ENCODE measurements around the gene DSC1.
"Not testable (repeated sequence)": the region's sequence is repeated elsewhere in the genome, so short reads cannot be mapped to it uniquely, and the experiment has no call there.

DSC1 gene

GRCh38 chr18:31138709-31139108 is 23.9 kb downstream of the DSC1 start:
- TF ChIP-seq CTCF (IDR thresholded peaks at IDR 0.05): no peak

GRCh38 chr18:31134988-31135529 is 27.6 kb downstream of the DSC1 start:
- Histone ChIP-seq H3K36me3 (no peaks in the 10 kb centered on the region), H3K4me1 (ENCODE audit: control insufficient read depth in 1 of 2, insufficient read depth in 1 of 2, low read depth in 1 of 2, low read length in 1 of 2) (no peaks in the 10 kb centered on the region), H3K4me3 (ENCODE audit: low read depth in 1 of 2, low read length in 1 of 2) (no peak overlapping the region), H3K9me3 (no peaks in the 10 kb centered on the region), H3K27ac (no peak overlapping the region), H3K27me3 (no peaks in the 10 kb centered on the region)
- no peak for TF ChIP-seq CTCF (IDR thresholded peaks at IDR 0.05)

More at GRCh38 chr18:31138709-31139108, 23.9 kb downstream of the DSC1 start:
- Histone ChIP-seq H3K27me3 (no peaks in the 10 kb centered on the region), H3K36me3 (no peaks in the 10 kb centered on the region), H3K4me3 (ENCODE audit: low read depth in 1 of 2, low read length in 1 of 2) (no peak overlapping the region), H3K4me1 (ENCODE audit: control insufficient read depth in 1 of 2, insufficient read depth in 1 of 2, low read depth in 1 of 2, low read length in 1 of 2) (no peaks in the 10 kb centered on the region), H3K9me3 (no peaks in the 10 kb centered on the region), H3K27ac (no peak overlapping the region)

GRCh38 chr18:31129398-31130115 is 33.1 kb downstream of the DSC1 start:
- no peaks in the 10 kb centered on the region for H3K4me1 ChIP-seq (ENCODE audit: control insufficient read depth in 1 of 2, insufficient read depth in 1 of 2, low read depth in 1 of 2, low read length in 1 of 2)
- H3K4me3 ChIP-seq (ENCODE audit: low read depth in 1 of 2, low read length in 1 of 2): no peak overlapping the region
- H3K27ac ChIP-seq: no peak overlapping the region
- no peaks in the 10 kb centered on the region for H3K9me3 ChIP-seq
- no peak for TF ChIP-seq CTCF (IDR thresholded peaks at IDR 0.05)
- H3K36me3 ChIP-seq: no peaks in the 10 kb centered on the region
- no peaks in the 10 kb centered on the region for H3K27me3 ChIP-seq

- H3K4me1 ChIP-seq (ENCODE audit: control insufficient read depth in 1 of 2, insufficient read depth in 1 of 2, low read depth in 1 of 2, low read length in 1 of 2): no peaks in the 10 kb centered on the region
- H3K27me3 ChIP-seq: no peaks in the 10 kb centered on the region
- no peaks in the 10 kb centered on the region for H3K36me3 ChIP-seq
- no peak overlapping the region for H3K27ac ChIP-seq
- TF ChIP-seq CTCF (IDR thresholded peaks at IDR 0.05): no peak
- no peaks in the 10 kb centered on the region for H3K9me3 ChIP-seq
- H3K4me3 ChIP-seq (ENCODE audit: low read depth in 1 of 2, low read length in 1 of 2): no peak overlapping the region
Observed at GRCh38 chr18:31125878-31126277, 36.8 kb downstream of the DSC1 start.

- not testable (repeated sequence) for H3K27ac ChIP-seq; H3K9me3 ChIP-seq; H3K27me3 ChIP-seq; H3K36me3 ChIP-seq; H3K4me3 ChIP-seq (ENCODE audit: low read depth in 1 of 2, low read length in 1 of 2); H3K4me1 ChIP-seq (ENCODE audit: control insufficient read depth in 1 of 2, insufficient read depth in 1 of 2, low read depth in 1 of 2, low read length in 1 of 2)
Observed at GRCh38 chr18:31123125-31123524, 39.5 kb downstream of the DSC1 start.

GRCh38 chr18:31120594-31120993 is 42.1 kb downstream of the DSC1 start:
- Histone ChIP-seq H3K9me3 (no peaks in the 10 kb centered on the region), H3K27me3 (no peaks in the 10 kb centered on the region), H3K4me1 (ENCODE audit: control insufficient read depth in 1 of 2, insufficient read depth in 1 of 2, low read depth in 1 of 2, low read length in 1 of 2) (no peaks in the 10 kb centered on the region), H3K4me3 (ENCODE audit: low read depth in 1 of 2, low read length in 1 of 2) (no peak overlapping the region), H3K27ac (no peak overlapping the region), H3K36me3 (no peaks in the 10 kb centered on the region)
- no peak for TF ChIP-seq CTCF (IDR thresholded peaks at IDR 0.05)

Measured in neutrophil (primary cell).